ENCODE measurements around the gene MTERF1. TPM values are rescaled to one million over a fixed set of nuclear protein-coding genes. Genes with fewer than 3 reads are reported as not detected.
"Not testable (repeated sequence)": the region's sequence is repeated elsewhere in the genome, so short reads cannot be mapped to it uniquely, and the experiment has no call there.

MTERF1 gene
- total RNA-seq, 1 experiment from 2014 or later: 12.0 TPM

- peaks cover 20% of the 10 kb centered on the region for H3K9me3 Mint-ChIP-seq
- peaks cover 13% of the 10 kb centered on the region for H3K36me3 Mint-ChIP-seq
- H3K4me1 Mint-ChIP-seq: peaks cover 9% of the 10 kb centered on the region; the same call in 1 of the 2 replicates
- H3K4me3 Mint-ChIP-seq: no peak overlapping the region
- DNase-seq (ENCODE audit: low spot score): no peak
- H3K27me3 Mint-ChIP-seq (ENCODE audit: low read depth): peaks cover 7% of the 10 kb centered on the region
- POLR2A ChIA-PET: no interaction called here
- CTCF ChIA-PET: interaction anchor here (1.0 kb wide), 1 partner anchor 11 kb away, joined by 4 read pairs; the partner anchor contains the start of gene MTERF1
- H3K27ac Mint-ChIP-seq: no peak overlapping the region
- no peak for TF ChIP-seq ZNF671 (CRISPR knock-in tag; IDR thresholded peaks at IDR 0.05)
- TF ChIP-seq, protein P1, sequence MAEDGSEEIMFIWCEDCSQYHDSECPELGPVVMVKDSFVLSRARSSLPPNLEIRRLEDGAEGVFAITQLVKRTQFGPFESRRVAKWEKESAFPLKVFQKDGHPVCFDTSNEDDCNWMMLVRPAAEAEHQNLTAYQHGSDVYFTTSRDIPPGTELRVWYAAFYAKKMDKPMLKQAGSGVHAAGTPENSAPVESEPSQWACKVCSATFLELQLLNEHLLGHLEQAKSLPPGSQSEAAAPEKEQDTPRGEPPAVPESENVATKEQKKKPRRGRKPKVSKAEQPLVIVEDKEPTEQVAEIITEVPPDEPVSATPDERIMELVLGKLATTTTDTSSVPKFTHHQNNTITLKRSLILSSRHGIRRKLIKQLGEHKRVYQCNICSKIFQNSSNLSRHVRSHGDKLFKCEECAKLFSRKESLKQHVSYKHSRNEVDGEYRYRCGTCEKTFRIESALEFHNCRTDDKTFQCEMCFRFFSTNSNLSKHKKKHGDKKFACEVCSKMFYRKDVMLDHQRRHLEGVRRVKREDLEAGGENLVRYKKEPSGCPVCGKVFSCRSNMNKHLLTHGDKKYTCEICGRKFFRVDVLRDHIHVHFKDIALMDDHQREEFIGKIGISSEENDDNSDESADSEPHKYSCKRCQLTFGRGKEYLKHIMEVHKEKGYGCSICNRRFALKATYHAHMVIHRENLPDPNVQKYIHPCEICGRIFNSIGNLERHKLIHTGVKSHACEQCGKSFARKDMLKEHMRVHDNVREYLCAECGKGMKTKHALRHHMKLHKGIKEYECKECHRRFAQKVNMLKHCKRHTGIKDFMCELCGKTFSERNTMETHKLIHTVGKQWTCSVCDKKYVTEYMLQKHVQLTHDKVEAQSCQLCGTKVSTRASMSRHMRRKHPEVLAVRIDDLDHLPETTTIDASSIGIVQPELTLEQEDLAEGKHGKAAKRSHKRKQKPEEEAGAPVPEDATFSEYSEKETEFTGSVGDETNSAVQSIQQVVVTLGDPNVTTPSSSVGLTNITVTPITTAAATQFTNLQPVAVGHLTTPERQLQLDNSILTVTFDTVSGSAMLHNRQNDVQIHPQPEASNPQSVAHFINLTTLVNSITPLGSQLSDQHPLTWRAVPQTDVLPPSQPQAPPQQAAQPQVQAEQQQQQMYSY (CRISPR knock-in tag; IDR thresholded peaks at IDR 0.05): no peak
- TF ChIP-seq SP1 (CRISPR knock-in tag; conservative IDR thresholded peaks at IDR 0.05): no peak
- TF ChIP-seq ATF1 (CRISPR knock-in tag; IDR thresholded peaks at IDR 0.05): no peak
- TF ChIP-seq ZNF232 (CRISPR knock-in tag; IDR thresholded peaks at IDR 0.05): no peak
- no peak for TF ChIP-seq ATF6 (CRISPR knock-in tag; IDR thresholded peaks at IDR 0.05)
- no peak for TF ChIP-seq ZBTB43 (CRISPR knock-in tag; IDR thresholded peaks at IDR 0.05)
- no peak for TF ChIP-seq NR2C2 (CRISPR knock-in tag; IDR thresholded peaks at IDR 0.05)
- no peak for TF ChIP-seq GRHL2 (CRISPR knock-in tag; IDR thresholded peaks at IDR 0.05; ENCODE audit: insufficient replicate concordance, severe bottlenecking)
- no peak for TF ChIP-seq OVOL2 (CRISPR knock-in tag; IDR thresholded peaks at IDR 0.05; ENCODE audit: borderline replicate concordance)
- TF ChIP-seq FOXJ3 (CRISPR knock-in tag; IDR thresholded peaks at IDR 0.05; ENCODE audit: borderline replicate concordance): no peak
- TF ChIP-seq EMX1 (CRISPR knock-in tag; IDR thresholded peaks at IDR 0.05): no peak
- ATAC-seq: 0 out of 2 replicates have a peak, but pooled peaks have one; percentile 18
Observed at GRCh38 chr7:91892099-91892705, 11.7 kb upstream of the MTERF1 start.

DNA sequence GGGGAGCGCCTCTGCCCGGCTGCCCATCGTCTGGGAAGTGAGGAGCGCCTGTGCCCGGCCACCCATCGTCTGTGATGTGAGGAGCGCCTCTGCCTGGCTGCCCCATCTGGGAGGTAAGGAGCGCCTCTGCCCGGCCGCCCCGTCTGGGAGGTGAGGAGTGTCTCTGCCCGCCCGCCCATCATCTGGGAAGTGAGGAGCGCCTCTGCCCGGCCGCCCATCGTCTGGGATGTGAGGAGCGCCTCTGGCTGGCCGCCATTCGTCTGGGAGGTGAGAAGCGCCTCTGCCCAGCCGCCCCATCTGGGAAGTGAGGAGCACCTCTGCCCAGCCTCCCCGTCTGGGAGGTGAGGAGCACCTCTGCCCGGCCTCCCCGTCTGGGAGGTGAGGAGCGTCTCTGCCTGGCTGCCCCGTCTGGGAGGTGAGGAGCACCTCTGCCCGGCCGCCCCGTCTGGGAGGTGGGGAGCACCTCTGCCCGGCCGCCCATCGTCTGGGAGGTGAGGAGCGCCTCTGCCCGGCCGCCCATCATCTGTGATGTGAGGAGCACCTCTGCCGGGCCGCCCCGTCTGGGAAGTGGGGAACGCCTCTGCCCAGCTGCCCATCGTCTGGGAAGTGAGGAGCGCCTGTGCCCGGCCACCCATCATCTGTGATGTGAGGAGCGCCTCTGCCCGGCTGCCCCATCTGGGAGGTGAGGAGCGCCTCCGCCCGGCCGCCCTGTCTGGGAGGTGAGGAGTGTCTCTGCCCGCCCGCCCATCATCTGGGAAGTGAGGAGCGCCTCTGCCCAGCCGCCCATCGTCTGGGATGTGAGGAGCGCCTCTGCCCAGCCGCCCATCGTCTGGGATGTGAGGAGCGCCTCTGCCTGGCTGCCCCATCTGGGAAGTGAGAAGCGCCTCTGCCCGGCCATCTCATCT is 8.0 kb upstream of the MTERF1 start:
- POLR2A ChIA-PET; H3K4me3 Mint-ChIP-seq; ATAC-seq; H3K27me3 Mint-ChIP-seq (ENCODE audit: low read depth); H3K27ac Mint-ChIP-seq; DNase-seq (ENCODE audit: low spot score); CTCF ChIA-PET; H3K4me1 Mint-ChIP-seq: not testable (repeated sequence)
- H3K9me3 Mint-ChIP-seq: peaks cover 39% of the 10 kb centered on the region
- H3K36me3 Mint-ChIP-seq: peaks cover 23% of the 10 kb centered on the region

GRCh38 chr7:91887336-91888213 is 7.1 kb upstream of the MTERF1 start:
- ATAC-seq; H3K27me3 Mint-ChIP-seq (ENCODE audit: low read depth); POLR2A ChIA-PET; H3K4me1 Mint-ChIP-seq; CTCF ChIA-PET; H3K4me3 Mint-ChIP-seq; H3K27ac Mint-ChIP-seq; DNase-seq (ENCODE audit: low spot score): not testable (repeated sequence)
- H3K9me3 Mint-ChIP-seq: peaks cover 39% of the 10 kb centered on the region
- peaks cover 23% of the 10 kb centered on the region for H3K36me3 Mint-ChIP-seq

Data from WTC11 (cell line).